Activated CD8-positive, alpha-beta memory T cell treated with anti-CD3 and anti-CD28 coated beads, Interleukin-2, amount 50 U/mL, for 4 hours (primary cell): ENCODE measurements around the gene SCART1.
"Not testable (repeated sequence)": the region's sequence is repeated elsewhere in the genome, so short reads cannot be mapped to it uniquely, and the experiment has no call there.

ENCODE experiments used
- DNase-seq: peaks from one replicate; pipeline ENCODE4 v3.0.0-alpha.2; 2020

Gene SCART1

DNA sequence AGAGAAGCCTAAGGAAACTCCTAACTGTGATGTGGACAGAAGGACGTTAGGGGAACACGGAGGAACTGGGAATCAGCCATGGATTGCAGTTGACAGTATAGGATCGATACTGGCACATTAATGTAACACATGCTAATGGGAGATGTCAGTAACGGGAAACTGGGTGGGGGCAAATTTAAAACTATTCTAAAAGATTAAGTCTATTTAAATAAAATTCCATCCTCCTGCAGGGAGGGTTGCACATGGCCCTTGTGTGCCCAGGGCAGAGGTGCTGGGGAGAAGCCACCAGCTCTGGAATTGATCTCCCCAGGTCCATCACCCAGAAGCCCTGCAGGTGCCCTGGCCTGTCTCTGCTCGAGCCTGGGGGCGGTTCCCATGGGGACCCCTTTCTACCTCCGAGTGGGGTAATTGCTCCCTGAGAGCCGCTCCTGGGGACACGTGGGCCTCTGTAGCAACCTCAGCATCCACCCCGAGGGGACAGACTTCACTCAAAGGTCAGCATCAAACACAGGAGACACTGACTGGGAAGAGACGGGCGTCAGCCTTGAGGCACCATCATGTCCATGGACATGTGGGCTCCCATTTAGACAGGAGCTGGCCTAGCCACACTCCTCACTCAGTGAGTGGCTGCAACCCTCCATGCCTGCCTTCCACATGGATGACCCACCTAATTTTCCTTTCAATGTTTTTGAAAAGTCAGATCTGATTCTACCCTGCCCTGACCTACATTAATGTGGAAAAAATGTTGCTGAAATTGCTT, 21.1 kb downstream of the SCART1 start:
- no peak for DNase-seq

DNA sequence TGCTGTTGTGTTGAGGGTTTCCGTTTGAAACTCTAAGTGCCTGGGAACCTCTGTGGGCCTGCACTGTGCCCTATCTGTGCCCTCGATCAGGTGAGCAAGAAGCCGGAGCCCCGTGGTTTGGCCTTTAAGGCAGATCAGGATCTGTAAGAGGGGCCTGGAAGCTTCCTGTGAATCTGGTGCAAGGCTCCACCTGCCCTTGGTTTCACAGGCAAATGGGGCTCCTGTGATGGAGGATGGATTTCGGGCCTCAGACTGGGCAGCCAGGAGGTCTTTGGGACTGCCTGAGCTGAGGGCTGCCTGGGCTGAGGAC, 21.6 kb downstream of the SCART1 start:
- DNase-seq, result no peak

DNA sequence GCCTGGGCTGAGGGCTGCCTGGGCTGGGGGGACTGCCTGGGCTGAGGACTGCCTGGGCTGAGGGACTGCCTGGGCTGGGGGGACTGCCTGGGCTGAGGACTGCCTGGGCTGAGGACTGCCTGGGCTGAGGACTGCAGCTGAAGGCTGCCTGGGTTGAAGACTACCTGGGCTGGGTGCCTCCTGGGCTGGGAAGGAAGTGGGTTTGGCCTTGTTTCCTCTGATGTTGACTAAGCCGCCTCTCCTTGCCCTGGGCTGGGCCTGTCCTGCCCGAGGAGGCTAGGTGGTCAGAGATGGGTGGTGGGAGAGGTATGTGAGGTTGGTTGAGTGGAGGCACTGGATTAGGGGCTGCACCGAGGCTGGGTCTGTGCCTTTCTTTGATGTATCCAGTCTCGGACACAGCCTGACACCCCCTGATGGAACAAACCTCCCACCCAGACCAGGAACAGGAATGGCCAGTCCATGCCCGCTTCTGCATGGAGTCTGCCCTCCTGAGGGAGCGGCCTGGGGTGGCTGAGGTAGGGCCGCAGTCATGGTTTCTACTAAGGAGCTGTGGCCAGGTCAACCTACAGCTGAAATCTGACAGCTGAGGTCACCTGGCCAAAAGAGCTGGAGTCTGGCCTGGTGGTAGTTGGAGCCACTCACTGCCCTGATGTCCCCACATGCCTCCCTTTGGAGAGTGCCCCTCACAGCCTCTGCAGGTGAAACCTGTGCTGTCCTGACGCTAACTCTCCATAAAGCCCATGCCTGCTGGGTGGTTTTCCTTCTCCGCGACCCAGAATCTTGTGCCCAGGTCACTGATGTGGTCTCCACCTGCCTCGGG, 22.3 kb downstream of the SCART1 start:
- DNase-seq, result no peak

DNA sequence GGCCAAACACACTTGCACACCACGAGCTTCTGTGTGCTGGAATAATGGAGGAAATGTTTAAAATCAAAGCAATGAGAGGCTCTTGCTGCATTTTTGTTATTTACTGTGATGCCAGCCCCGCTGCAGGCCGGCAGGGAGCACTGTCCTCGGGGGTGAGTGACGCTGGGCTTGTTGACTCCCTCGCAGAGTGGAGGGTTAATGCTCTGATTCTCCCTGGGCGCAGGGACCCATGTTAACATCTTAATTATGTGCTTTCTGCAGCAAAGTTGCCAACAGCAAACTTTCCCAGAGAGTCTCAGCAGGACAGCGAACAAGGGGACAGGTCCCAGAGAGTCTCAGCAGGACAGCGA, 22.9 kb downstream of the SCART1 start:
- DNase-seq, result no peak

DNA sequence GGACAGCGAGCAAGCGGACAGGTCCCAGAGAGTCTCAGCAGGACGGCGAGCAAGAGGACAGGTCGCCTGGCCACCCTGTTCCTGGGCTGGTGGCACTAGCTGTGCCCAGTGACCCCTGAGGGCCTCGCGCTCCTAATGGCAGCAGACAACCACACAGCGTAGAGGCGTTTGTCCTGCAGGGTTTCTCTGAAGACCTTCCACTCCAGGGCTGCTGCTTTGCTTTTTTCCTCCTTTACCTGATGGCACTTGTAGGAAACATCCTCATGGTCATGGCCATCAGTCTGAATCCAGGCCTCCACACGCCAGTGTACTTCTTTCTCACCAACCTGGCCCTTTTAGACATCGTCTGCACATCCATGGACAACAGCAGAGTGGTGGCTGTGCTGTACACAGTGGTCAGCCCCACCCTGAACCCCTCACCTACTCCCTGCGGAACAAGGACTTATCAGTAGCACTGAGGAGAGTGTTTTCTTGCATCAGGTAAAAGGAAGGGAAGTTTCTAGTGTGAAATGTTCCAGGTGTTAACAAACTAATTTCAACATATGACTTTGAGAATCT, 27.4 kb downstream of the SCART1 start:
- no peak for DNase-seq

DNA sequence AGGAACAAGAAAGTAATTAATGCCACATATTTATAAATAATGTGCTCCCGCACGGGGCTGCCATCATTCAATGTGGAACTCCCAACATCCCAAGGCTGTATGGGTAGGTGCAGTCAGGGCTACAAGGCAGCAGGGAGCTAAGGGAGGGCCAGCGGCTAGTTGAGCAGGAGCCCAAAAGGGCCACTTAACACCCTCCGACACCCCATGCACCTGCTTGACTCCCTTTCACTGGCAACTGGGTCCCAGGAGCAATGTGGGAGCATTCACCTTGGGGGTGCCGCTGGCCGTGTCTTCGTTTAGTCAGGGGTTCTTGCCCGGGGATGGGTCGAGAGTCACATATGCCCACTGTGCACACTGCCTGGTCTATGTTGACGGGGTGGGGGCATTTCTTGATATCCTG, 27.9 kb downstream of the SCART1 start:
- no peak for DNase-seq

DNA sequence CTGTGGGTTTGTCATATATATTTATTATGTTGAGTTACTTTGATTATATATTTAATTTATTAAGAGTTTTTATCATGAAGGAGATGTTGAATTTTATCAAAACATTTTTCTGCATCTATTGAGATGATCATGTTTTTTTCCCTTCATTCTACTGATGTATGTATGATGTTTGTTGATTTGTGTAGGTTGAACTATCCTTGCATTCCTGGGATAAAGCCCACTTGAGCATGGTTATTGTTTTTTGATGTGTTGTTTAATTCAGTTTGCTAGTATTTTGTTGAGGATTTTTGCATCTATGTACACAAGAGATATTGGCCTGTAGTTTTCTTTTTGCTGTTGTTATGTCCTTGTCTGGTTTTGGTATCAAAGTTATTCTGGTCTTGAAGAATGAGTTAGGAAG, 31.1 kb downstream of the SCART1 start:
- DNase-seq, result no peak

DNA sequence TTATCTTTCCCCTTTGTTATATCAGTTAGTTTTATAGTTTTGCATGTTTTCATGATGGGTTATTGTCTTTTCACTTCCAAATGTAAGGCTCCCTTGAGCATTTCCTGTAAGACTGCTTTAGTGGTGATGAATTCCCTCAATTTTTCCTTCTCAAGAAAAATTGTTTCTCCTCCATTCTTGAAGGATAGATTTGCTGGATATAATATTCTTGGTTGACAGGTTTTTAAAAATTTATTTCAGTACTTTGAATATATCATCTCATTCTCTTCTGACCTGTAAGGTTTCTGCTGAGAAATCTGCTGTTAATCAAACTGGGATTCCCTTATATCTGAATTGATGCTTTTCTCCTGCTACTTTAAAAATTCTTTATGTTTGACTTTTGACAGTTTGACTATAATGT, 33.3 kb downstream of the SCART1 start:
- DNase-seq, result no peak

DNA sequence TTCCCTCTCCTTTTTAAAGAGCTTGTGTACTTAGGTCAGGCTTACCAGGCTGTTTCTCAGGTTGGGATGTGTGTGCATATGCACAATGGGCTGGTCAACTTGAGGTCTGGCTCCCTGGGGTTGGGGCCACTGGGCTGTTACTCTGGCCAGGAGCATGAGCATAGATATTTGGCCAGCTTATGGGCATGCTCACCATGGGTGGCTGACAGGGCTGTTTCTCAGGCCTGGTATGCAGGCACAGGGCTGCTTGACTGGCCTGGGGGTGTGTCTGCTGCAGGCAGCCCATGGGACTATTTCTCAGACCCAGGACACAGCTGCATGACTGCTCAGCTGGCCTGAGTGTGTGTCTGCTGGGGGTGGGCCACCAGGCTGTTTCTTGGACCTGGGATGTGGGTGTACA, 34.6 kb downstream of the SCART1 start:
- DNase-seq, result no peak

DNA sequence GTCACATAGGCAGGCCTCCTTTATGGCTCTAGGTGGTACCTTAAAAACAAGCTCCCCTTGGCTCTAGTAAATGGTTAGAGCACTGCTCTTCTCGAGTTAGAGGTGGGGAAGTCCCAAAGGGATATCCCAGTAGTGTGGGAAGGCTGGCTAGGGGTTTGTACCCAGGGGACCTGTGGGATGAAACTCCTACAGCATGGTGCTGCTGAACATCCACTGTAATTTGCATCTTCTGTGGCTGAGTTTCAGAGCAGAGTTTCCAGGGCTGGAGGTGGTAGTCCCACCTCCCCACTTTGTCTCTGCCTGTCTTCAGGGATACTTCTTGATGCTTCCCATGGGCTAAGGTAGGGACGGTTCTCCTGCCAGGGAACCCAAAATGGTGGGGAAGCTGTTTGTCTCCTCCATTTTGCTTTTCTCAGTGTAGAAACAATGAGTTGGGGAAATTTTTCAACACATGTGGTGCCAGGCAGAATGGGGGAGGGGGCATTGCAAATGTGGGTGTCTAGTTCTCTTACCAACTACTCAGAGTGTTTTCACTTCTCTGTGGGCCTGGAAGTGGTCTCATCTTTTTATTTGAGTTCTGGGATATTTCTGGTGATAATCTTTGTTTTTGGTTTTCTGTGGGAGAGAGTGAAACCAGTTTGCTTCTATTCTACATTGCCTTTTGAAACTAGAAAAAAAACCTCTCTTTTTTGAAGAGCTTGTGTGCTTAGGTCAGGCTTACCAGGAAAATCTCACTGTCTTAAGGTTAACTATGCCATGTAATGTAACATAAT, 36.3 kb downstream of the SCART1 start:
- DNase-seq, result no peak

DNA sequence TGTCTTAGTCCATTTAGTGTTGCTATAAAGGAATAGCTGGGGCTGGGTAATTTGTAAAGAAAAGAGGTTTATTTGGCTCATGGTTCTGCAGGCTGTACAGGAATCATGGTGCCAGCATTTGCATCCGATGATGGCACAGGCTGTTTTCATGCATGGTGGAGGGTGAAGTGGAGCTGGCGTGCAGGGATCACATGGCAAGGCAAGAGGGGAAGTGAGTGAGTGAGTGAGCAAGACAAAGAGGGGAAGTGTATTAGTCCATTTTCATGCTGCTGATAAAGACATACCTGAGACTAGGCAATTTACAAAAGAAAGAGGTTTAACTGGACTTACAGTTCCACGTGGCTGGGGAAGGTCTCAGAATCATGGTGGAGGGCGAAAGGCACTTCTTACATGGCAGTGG, 39.8 kb downstream of the SCART1 start:
- DNase-seq, result not testable (repeated sequence)

DNA sequence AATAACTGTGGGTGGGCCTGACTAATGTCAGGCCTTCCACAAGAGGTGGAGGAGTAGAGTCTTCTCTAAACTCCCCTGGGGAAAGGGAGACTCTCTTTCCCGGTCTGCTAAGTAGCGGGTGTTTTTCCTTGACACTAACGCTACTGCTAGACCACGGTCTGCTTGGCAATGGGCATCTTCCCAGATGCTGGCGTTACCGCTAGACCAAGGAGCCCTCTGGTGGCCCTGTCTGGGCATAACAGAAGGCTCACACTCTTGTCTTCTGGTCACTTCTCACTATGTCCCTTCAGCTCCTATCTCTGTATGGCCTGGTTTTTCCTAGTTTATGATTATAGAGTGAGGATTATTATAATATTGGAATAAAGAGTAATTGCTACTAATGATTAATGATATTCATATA, 43.6 kb downstream of the SCART1 start:
- not testable (repeated sequence) for DNase-seq

DNA sequence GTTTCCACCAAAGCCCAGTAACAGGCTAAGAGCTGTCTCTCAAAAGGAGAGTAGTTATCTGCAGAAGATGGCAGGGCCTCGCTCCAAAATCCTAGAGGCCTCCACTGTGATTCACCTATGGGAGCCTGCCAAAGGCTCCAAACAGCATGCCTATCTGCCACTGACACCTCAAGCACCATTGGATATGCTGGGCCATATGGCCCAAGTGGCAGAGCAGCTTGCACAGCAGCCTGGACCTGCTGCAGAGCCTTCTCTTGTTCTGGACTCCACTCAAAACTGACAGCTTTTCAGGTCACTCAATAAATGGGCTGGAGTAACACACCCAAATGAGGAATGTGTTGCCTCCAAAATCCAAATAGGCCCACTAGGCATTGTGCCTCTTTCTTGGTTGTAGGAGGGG, 45.4 kb downstream of the SCART1 start:
- DNase-seq, result not testable (repeated sequence)

DNA sequence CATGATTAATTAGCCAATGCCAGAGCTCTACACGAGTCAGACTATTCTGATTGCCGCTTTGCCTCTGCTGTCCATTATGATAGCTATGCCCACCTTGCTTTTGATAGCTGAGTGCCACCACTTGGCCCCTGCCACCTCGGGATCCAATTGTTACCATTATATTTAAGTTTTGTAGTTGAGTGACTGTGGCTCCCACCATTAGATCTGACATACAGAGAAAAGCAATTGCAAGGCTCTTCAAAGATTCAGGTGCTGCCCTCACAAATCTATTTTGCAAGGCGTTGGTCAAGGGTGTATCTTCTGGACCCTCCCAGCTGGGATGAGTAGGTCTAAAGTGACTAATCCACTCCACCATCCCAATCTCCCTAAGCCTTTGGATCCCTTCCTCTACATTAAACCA, 47.2 kb downstream of the SCART1 start:
- DNase-seq, result not testable (repeated sequence)

DNA sequence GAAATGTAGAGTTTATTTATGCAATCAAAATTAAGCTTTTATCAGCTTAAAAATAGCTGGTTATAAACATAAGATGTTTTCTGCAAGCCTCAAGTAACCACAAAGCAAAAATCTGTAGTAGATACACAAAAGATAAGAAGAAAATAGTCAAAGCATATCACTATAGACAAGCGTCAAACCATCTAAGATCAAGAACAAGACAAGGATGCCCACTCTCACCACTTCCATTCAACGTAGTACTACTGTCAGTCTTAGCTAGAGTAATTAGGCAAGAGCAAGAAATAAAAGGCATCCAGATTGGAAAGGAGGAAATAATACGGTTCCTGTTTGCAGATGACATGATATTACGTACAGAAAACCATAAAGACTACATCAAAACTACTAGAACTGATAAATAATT, 56.0 kb downstream of the SCART1 start:
- DNase-seq, result no peak

DNA sequence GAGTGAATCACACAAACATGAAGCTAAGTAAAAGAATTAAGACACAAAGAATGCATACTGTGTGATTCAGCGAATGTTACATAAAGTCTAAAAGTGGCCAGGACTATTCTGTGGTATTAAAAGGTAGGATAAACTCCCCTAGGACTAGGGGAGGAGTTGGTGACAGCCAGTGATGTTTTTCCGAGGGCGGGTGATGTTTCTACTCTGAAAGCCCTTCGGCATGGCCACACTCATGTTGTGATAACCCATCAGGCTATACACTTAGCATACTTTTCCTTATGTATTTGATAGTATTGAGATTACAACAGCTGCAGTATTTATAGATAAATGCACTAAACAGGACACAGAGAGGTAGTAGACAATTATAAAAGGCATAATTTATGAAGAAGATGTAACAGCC, 57.7 kb downstream of the SCART1 start:
- no peak for DNase-seq

DNA sequence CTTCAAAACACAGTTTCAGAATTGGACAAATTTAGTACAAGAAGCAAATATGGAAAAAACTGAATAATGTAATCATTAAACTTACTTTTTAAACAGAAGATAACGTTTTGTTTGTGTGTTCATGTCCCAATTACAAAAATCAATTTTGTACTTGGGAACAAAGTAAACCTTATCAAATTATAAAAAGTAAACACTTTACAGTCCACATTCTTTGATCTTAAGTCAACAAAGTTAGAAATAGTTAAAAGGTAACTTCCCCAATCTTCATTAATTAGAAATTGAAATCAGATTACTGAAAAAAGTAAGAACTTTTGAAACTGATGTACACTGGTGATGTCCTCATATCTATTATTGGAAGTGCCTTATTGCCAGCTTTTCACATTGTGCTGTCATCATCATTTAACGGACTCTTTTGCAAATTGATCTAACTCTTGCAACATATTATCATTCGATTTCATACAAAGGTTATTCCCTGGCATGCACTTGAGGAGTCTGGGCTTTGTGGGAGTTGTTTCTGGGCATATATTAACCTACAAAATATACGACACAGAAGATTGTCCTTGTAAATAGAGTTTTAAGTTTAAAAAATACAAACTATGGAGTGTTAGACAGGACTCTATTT, 58.3 kb downstream of the SCART1 start:
- no peak for DNase-seq

DNA sequence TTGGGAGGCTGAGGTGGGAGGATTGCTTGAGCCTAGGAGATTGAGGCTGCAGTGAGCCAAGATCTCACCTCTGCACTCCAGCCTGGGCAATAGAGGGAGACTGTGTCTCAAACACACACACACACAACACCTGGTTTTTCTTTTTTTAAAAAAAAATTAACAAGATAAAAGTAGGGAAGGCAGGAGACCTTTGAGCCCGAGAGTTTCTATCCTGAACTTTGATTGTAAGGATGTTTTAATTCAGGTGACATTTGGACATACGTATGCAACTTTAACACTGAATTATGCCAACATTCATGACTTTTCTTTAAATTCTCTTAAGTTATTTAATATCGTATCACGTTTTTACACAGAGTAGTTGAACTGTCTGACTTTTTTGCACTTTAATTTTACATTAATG, 61.7 kb downstream of the SCART1 start:
- DNase-seq, result no peak

DNA sequence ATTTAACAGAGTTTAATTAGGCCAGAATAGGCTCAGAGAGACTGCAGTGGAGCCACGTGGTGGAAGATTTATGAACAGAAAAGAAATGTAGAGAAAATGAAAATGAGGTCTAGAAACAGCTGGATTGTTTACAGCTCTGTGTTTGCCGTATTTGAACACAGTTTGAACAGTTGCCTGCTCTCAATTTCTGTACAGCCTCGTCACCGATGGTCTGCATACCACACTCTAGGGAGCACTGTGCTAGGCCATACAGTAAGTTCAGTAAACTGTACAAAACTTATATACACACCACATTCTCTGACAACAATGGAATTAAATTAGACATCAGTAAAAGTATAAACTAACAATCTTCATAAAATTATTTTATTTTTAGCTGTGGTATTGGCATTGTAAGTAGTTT, 62.3 kb downstream of the SCART1 start:
- no peak for DNase-seq

DNA sequence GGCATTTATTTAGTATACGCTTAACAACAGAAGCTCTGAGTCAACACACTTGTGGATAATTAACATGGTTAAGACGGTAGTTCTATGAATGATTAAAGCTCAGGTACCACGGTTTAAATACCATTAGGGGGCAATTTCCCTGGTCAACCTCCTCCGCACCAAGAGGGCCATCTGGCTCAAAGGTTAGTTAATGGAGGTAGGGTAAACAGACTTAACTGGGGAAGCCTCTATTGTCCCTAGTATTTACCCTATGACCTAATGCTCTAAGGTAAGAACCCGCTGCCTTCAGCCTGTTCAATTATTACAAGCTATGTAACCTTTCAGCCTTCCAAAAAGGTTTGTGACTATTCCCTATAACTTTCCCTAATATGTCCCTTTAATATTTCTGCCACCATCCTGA, 64.8 kb downstream of the SCART1 start:
- not testable (repeated sequence) for DNase-seq
